A673 (cell line): ENCODE measurements around the gene PIGU. TPM values are rescaled to one million over a fixed set of nuclear protein-coding genes. Genes with fewer than 3 reads are reported as not detected.
A peak's percentile ranks its signal among the peaks of the same experiment; 100 is the strongest.

Experiments used
- BruUV-seq: library from RNA; stranded (reverse); fragments of 400-500 nt; replicated peaks from 2 replicates; lab custom pipeline; 2021; lab: Mats Ljungman, UMichigan
- CTCF ChIA-PET: fragments of 300-600 bp; sonication (Branson Sonifier 250); formaldehyde crosslinking; loops from one replicate; lab custom pipeline; 2022; ENCODE audit warnings: antibody characterized with exemption; lab: Charles Lee
- POLR2A ChIA-PET: fragments of 300-600 bp; sonication (Branson Sonifier 250); formaldehyde crosslinking; loops from one replicate; lab custom pipeline; 2022; ENCODE audit warnings: antibody characterized with exemption; ENCODE audit not compliant: low non-redundant PET; lab: Charles Lee
- DNase-seq: peaks from one replicate; pipeline ENCODE4 v3.0.0-alpha.2; 2015; ENCODE audit warnings: low spot score
- H3K27ac ChIP-seq: fragments of 200-600 bp; sonication (generic); 2 replicates; pipeline ENCODE4 v1.5.1; 2016; ENCODE audit warnings: mixed run types, low read depth, mild to moderate bottlenecking, mixed read lengths, antibody characterized with exemption, low read length; ENCODE audit not compliant: poor library complexity, severe bottlenecking
- H3K27me3 ChIP-seq: fragments of 200-600 bp; sonication (generic); replicated peaks from 2 replicates; pipeline ENCODE4 v1.6.1; 2017; ENCODE audit warnings: mixed run types, low read depth, mild to moderate bottlenecking, mixed read lengths, antibody characterized with exemption, low read length; ENCODE audit not compliant: insufficient read depth, poor library complexity
- H3K36me3 ChIP-seq: fragments of 200-600 bp; sonication (generic); 2 replicates; pipeline ENCODE4 v1.6.1; 2016; ENCODE audit warnings: mixed run types, mild to moderate bottlenecking, mixed read lengths, antibody characterized with exemption, low read length; ENCODE audit not compliant: insufficient read depth, poor library complexity, severe bottlenecking
- H3K4me1 ChIP-seq: fragments of 200-600 bp; sonication (generic); 2 replicates; pipeline ENCODE4 v1.6.1; 2017; ENCODE audit warnings: mixed run types, mild to moderate bottlenecking, mixed read lengths, antibody characterized with exemption, low read length; ENCODE audit not compliant: insufficient read depth, poor library complexity, severe bottlenecking
- H3K4me3 ChIP-seq: fragments of 200-600 bp; sonication (generic); 2 replicates; pipeline ENCODE4 v1.5.1; 2016; ENCODE audit warnings: low read depth, mixed run types, mild to moderate bottlenecking, mixed read lengths, low read length; ENCODE audit not compliant: poor library complexity, severe bottlenecking
- H3K9me3 ChIP-seq: fragments of 200-600 bp; sonication (generic); 2 replicates; pipeline ENCODE4 v1.6.1; 2016; ENCODE audit warnings: mixed run types, low read depth, mild to moderate bottlenecking, mixed read lengths, antibody characterized with exemption, low read length; ENCODE audit not compliant: poor library complexity, severe bottlenecking
- CTCF ChIP-seq: fragments of 300-800, 200-600 bp; sonication (generic); conservative IDR thresholded peaks from 2 replicates; pipeline ENCODE4 v1.5.1; 2017; ENCODE audit warnings: low read depth, mild to moderate bottlenecking, antibody characterized with exemption, low read length, moderate library complexity, mixed read lengths
- EZH2 ChIP-seq: fragments of 200-600 bp; sonication (generic); IDR thresholded peaks from 2 replicates; pipeline ENCODE4 v1.6.1; 2017; ENCODE audit warnings: borderline replicate concordance, low read depth, mild to moderate bottlenecking, mixed read lengths, antibody characterized with exemption, low read length; ENCODE audit not compliant: poor library complexity, severe bottlenecking
- intact Hi-C: fragments of 100-400 bp; cut with micrococcal nuclease; formaldehyde crosslinking; loops from one replicate; pipeline ENCODE4 v1.10.0; 2022; ENCODE audit not compliant: unreplicated experiment
- total RNA-seq: library from RNA; stranded (reverse); gene quantifications from 2 replicates; pipeline ENCODE4 v1.2.3, GENCODE V29; 2021

The PIGU gene
- total RNA-seq, 1 experiment from 2014 or later: 31.4 TPM

GRCh38 chr20:34583544-34583943, 93.3 kb downstream of the PIGU start:
- Histone ChIP-seq H3K27me3 (no peaks in the 10 kb centered on the region), H3K9me3 (no peaks in the 10 kb centered on the region), H3K27ac (no peak overlapping the region), H3K36me3 (no peaks in the 10 kb centered on the region), H3K4me1 (peaks cover 12% of the 10 kb centered on the region), H3K4me3 (no peak overlapping the region)
- no TSS peak for BruUV-seq
- ChIA-PET CTCF (no interaction called here), POLR2A (no interaction called here)
- TF ChIP-seq EZH2: no peak
- TF ChIP-seq CTCF: no peak
- intact Hi-C loops: no loop called here
- no peak for DNase-seq

- intact Hi-C loops: no loop called here
- ChIA-PET CTCF (no interaction called here), POLR2A (no interaction called here)
- no TSS peak for BruUV-seq
- DNase-seq: no peak
- TF ChIP-seq EZH2: no peak
- TF ChIP-seq CTCF: no peak
- no peaks in the 10 kb centered on the region for H3K9me3 ChIP-seq
- peaks cover 12% of the 10 kb centered on the region for H3K4me1 ChIP-seq
- no peak overlapping the region for H3K4me3 ChIP-seq
- H3K36me3 ChIP-seq: no peaks in the 10 kb centered on the region
- H3K27me3 ChIP-seq: no peaks in the 10 kb centered on the region
- no peak overlapping the region for H3K27ac ChIP-seq
These were observed 94.0 kb downstream of the PIGU start for GRCh38 chr20:34582911-34583310.

GRCh38 chr20:34582221-34582620, 94.7 kb downstream of the PIGU start:
- DNase-seq: no peak
- TF ChIP-seq EZH2 (no peak), CTCF (no peak)
- ChIA-PET CTCF (no interaction called here), POLR2A (no interaction called here)
- no TSS peak for BruUV-seq
- H3K36me3 ChIP-seq: no peaks in the 10 kb centered on the region
- no peaks in the 10 kb centered on the region for H3K27me3 ChIP-seq
- peak overlapping the region; percentile 58 for H3K27ac ChIP-seq
- intact Hi-C loops: no loop called here
- no peak overlapping the region for H3K4me3 ChIP-seq
- H3K9me3 ChIP-seq: no peaks in the 10 kb centered on the region
- H3K4me1 ChIP-seq: peaks cover 12% of the 10 kb centered on the region
